GM12801 (cell line): Measurements from ENCODE around the gene TACC2.

Experiments used
- TF ChIP-seq, protein P1 (sequence below): IDR thresholded peaks from one replicate; pipeline ENCODE4 v1.5.1; 2011; ENCODE audit warnings: control low read depth; ENCODE audit not compliant: insufficient read length; ENCODE audit errors: extremely low read depth

The TACC2 gene

DNA sequence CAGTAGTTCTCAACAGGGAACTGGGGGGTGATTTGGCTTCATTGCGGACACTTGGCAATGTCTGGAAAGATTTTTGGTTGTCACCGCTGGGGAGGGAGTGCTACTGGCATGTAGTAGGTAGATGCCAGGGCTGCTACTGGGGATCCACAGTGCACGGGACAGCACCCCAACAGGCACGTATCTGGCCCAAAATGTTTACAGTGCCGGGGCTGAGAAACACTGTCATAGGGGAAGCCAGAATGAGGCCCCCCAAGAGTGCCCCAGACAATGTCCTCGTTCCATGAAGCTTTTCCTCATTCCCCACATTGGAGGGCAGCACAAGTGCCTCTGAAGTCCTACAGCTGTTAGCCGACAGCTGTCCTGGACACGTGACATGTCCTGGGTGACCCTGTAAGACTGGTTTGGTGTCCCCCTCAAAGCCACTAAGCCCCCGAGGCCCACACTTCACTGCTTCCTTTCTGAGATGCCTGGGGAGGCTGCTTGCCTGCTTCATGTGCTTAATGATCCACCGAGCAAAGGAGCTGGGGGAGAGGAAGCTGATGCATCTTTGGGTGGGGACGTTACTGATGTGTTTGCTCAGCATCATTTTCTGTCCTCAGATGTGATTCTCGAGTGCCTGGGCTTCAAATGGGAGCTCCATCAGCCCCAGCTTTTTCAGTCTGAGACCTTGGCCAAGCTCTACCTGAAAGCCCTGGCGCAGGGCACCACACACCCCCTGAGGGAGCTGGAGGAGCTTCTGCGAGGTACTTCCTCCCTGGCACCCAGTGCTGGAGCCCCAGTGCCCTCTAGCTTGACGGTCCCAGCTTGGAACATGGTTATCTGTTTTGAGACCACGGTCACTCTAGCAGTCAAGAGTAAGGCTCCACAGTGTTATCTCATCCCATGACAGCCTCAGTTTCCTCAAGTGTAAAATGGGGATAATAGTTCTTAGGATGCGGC is 296.8 kb downstream of the TACC2 start:
- TF ChIP-seq, protein P1, sequence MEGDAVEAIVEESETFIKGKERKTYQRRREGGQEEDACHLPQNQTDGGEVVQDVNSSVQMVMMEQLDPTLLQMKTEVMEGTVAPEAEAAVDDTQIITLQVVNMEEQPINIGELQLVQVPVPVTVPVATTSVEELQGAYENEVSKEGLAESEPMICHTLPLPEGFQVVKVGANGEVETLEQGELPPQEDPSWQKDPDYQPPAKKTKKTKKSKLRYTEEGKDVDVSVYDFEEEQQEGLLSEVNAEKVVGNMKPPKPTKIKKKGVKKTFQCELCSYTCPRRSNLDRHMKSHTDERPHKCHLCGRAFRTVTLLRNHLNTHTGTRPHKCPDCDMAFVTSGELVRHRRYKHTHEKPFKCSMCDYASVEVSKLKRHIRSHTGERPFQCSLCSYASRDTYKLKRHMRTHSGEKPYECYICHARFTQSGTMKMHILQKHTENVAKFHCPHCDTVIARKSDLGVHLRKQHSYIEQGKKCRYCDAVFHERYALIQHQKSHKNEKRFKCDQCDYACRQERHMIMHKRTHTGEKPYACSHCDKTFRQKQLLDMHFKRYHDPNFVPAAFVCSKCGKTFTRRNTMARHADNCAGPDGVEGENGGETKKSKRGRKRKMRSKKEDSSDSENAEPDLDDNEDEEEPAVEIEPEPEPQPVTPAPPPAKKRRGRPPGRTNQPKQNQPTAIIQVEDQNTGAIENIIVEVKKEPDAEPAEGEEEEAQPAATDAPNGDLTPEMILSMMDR, result no peak

DNA sequence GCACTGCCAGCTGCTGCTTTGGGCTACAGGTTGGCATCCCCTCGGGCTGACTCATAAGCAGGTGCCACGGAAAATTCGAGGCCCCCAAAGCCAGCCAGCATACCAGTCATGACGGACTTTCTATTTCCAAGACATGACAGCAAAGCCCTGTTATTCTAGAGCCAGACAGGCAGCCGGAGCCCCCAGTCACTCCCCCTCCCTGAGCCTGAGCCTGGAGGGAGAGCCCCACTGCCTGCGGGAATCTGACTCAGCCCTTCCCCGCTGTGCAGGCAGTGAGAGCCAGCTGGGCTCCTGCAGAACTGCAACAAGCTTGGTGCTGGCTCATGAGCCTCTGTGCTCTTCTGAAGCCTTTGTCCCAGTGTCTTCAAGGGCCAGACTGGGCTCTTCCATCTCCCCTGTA is 297.9 kb downstream of the TACC2 start:
- TF ChIP-seq, protein P1, result no peak

DNA sequence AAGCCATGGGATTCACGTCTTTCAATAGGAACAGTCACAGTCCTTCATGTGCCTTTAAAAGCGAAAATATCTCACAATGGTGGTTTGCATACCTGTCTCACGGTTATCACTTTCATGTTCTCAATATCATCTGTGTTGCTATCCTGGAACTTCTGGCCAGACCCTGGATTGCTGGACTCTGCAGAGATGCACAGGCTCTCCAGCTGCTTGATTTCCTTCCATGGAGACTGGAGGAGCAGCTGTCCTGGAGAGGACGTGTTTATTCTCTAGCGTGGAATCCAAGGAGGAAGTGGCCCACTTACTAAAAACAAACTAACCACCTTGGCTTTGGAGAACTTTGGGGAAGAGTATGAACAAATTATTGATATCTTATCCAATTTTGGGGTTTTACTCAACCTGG is 298.6 kb downstream of the TACC2 start:
- TF ChIP-seq, protein P1, result no peak

DNA sequence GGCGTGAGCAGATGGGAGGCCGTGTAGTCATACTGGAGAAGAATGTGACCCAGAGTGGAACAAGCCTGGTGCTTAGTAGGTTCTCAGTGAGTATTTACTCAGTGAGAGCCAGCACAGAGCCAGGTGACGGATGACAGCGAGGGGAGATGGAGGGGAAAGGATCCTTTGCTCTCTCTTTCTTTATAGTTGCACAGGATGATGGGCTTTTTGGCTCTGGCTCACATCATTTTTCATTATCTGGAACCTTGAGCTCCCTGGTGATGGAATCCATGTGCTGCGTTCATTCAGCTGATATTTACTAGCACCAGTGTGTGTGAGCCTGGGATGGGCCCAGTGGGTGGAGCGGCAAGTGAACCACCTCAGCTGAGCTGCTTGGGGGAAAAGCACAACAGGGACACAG is 299.3 kb downstream of the TACC2 start:
- TF ChIP-seq, protein P1, result no peak

DNA sequence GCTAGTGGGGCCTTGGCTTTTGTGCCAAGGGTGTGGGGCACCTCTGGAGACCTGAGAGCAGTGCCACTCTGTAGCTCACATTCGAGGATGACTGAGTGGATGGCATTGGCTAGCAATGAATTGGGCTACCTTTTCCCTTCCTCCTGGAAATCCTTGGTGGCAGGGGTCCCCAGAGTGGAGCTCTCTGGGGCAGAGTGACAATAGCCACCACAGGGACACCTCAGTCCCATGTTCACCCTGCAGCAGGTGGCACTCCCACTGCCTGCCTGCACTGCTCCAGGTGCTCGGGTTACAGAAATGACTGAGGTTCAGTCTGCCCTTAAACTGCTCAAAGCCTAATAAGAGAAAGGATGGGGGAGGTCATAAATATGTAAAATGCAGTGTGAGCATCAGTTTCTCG is 300.0 kb downstream of the TACC2 start:
- TF ChIP-seq, protein P1, result no peak

DNA sequence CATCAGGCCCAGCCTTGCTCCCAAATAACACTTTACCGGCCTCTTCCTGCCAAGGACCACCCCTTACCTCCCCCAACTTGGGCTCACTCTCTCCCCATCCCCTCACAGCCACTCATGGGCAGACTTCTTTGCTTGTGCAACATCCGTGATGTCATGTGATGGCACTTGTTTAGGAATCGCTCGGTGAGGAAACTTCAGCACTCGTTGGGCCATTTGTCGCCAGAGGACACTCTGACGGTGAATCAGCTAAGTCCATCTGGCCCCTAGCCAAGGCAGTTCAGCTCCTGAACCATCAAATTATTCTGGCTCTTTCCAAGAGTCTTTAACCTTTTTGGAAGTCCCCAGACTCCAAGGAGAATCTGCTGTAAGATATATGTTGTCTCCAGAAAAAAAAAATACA is 301.4 kb downstream of the TACC2 start:
- TF ChIP-seq, protein P1, result no peak

DNA sequence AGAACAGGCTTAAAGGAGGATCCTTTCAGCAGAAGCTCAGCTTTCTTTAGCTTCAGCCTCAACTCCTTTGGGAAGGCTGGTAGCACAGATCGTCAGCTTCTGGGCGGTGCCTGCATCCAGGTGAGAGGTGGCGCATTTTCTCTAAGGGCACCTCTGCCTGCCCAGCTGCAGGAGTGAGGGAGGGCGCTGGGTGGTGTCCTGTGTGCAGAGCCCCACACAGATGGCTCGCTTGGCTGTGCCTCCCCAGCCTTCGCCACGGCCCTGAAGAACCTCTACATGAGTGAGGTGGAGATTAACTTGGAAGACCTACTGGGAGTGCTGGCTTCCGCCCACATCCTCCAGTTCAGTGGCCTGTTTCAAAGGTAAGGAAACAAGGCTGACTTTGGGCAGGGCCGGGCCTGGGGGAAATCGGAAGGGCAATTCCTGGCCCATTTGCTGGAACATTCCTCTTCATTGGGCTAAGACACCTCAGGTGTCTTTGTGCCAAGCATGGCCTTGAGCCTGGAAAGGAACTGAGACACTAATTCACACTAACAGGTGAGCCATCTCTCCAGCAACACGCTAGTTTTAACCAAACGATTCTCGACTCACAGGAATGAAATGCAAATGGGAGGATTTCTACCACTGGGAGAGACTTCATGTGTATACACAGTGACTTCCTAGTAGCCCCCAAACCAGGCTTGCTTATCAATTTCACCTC is 302.0 kb downstream of the TACC2 start:
- TF ChIP-seq, protein P1, result no peak
